CD8-positive, alpha-beta memory T cell (primary cell): Measurements from ENCODE around the gene MMEL1. TPM values are rescaled to one million over a fixed set of nuclear protein-coding genes. Genes with fewer than 3 reads are reported as not detected.

ENCODE experiments used
- CTCF ChIA-PET: fragments of 350-600 bp; sonication (Branson Sonifier 250); formaldehyde crosslinking; loops from one replicate; lab custom pipeline; 2021; ENCODE audit warnings: antibody characterized with exemption; lab: Charles Lee
- POLR2A ChIA-PET: fragments of 350-600 bp; sonication (Branson Sonifier 250); formaldehyde crosslinking; loops from one replicate; lab custom pipeline; 2021; ENCODE audit warnings: antibody characterized with exemption; lab: Charles Lee
- DNase-seq, 5 donors: peaks; one replicate each; pipeline versions ENCODE4 v3.0.0 to v3.0.0-alpha.2; 2020 to 2022; ENCODE audit warnings: mixed read lengths in 1 of 5
- H3K27ac ChIP-seq: one replicate; pipeline ENCODE4 v1.7.0; 2013; ENCODE audit warnings: low read depth, mild to moderate bottlenecking, low read length, moderate library complexity
- H3K27me3 ChIP-seq: 2 replicates; pipeline ENCODE4 v1.7.0; 2013; ENCODE audit warnings: low read length, mild to moderate bottlenecking; ENCODE audit not compliant: insufficient read depth, poor library complexity, severe bottlenecking
- H3K36me3 ChIP-seq: 2 replicates; pipeline ENCODE4 v1.7.0; 2013; ENCODE audit warnings: mild to moderate bottlenecking, low read length, moderate library complexity; ENCODE audit not compliant: insufficient read depth
- H3K4me1 ChIP-seq: 2 replicates; pipeline ENCODE4 v1.7.0; 2013; ENCODE audit warnings: mild to moderate bottlenecking, low read length, moderate library complexity; ENCODE audit not compliant: insufficient read depth
- H3K4me3 ChIP-seq: 2 replicates; pipeline ENCODE4 v1.7.0; 2013; ENCODE audit warnings: mild to moderate bottlenecking, low read length
- H3K9me3 ChIP-seq: 2 replicates; pipeline ENCODE4 v1.7.0; 2013; ENCODE audit warnings: mild to moderate bottlenecking, low read length
- H3K27ac Mint-ChIP-seq, 8 donors: one replicate each; pipeline ENCODE4 v1.8.0; 2020 to 2021; ENCODE audit warnings: mixed read lengths in 8 of 8, mild to moderate bottlenecking in 6 of 8, inconsistent platforms in 3 of 8, moderate library complexity in 3 of 8
- H3K27me3 Mint-ChIP-seq, 2 donors: one replicate each; pipeline ENCODE4 v1.8.0; 2020 to 2021; ENCODE audit warnings: mixed read lengths in 2 of 2, mild to moderate bottlenecking in 1 of 2, moderate library complexity in 1 of 2
- H3K36me3 Mint-ChIP-seq, 3 donors: one replicate each; pipeline ENCODE4 v1.8.0; 2020 to 2021; ENCODE audit warnings: mixed read lengths in 3 of 3, inconsistent platforms in 1 of 3, mild to moderate bottlenecking in 1 of 3
- H3K4me1 Mint-ChIP-seq, 3 donors: one replicate each; pipeline ENCODE4 v1.8.0; 2020 to 2021; ENCODE audit warnings: mixed read lengths in 3 of 3, inconsistent platforms in 1 of 3, mild to moderate bottlenecking in 1 of 3
- H3K4me3 Mint-ChIP-seq, 7 donors: one replicate each; pipeline ENCODE4 v1.8.0; 2020 to 2021; ENCODE audit warnings: mixed read lengths in 7 of 7, mild to moderate bottlenecking in 6 of 7, moderate library complexity in 4 of 7, inconsistent platforms in 2 of 7
- H3K9me3 Mint-ChIP-seq, 5 donors: one replicate each; pipeline ENCODE4 v1.8.0; 2020 to 2022; ENCODE audit warnings: mixed read lengths in 5 of 5, mild to moderate bottlenecking in 3 of 5, moderate library complexity in 2 of 5, inconsistent platforms in 1 of 5
- polyA plus RNA-seq: library from polyadenylated mRNA; unstranded; fragments of 300-500 nt; fragmentation: Illumina TruSeq; gene quantifications from one replicate; pipeline ENCODE4 v1.2.3, GENCODE V29; 2021
- total RNA-seq, 2 experiments: library from RNA; stranded (reverse); gene quantifications; one replicate each; pipeline ENCODE4 v1.2.3, GENCODE V29; 2021

Gene MMEL1
- total and polyA plus RNA-seq, 3 experiments from 2014 or later, result 0.44 to 6.8 TPM; not detected in 1

- peak overlapping the region; percentile 98 for H3K4me3 ChIP-seq
- no peaks in the 10 kb centered on the region for H3K36me3 ChIP-seq
- Mint-ChIP-seq H3K36me3 (peaks cover 0 to 51% (median 0%) of the 10 kb centered on the region in 3 donors), H3K27me3 (peaks cover 0 to 2% of the 10 kb centered on the region in 2 donors), H3K4me3 (peak overlapping the region; percentile 78 to 99 (median 99)), H3K9me3 (no peaks in the 10 kb centered on the region), H3K4me1 (peaks cover 30 to 61% (median 30%) of the 10 kb centered on the region in 3 donors), H3K27ac (peak overlapping the region; percentile 61 to 99 (median 96))
- H3K4me1 ChIP-seq, result peaks cover 35% of the 10 kb centered on the region
- ChIA-PET POLR2A (interaction anchor here (0.8 to 2.5 kb wide), 5 partner anchors 10 to 34 kb away, joined by 4 to 41 read pairs (median 12); partner anchors contain the start of gene PRXL2B), CTCF (interaction anchor here (0.8 to 3.8 kb wide), 5 partner anchors 9 to 360 kb away, joined by 3 to 30 read pairs (median 9); no protein-coding TSS in a partner anchor)
- peak overlapping the region; percentile 95 for H3K27ac ChIP-seq
- no peak for DNase-seq
- H3K9me3 ChIP-seq, result no peaks in the 10 kb centered on the region
- no peaks in the 10 kb centered on the region for H3K27me3 ChIP-seq
Measured at GRCh38 chr1:2557482-2558400, 75.1 kb downstream of the MMEL1 start.

GRCh38 chr1:2556678-2557481, 75.9 kb downstream of the MMEL1 start:
- H3K9me3 ChIP-seq, result no peaks in the 10 kb centered on the region
- ChIA-PET CTCF (interaction anchor here (0.8 to 3.8 kb wide), 11 partner anchors 10 to 362 kb away, joined by 3 to 34 read pairs (median 5); partner anchors contain the start of genes FAAP20, PANK4 and PRXL2B), POLR2A (interaction anchor here (0.7 to 2.5 kb wide), 10 partner anchors 9 to 165 kb away, joined by 3 to 41 read pairs (median 8); partner anchors contain the start of genes MORN1, PANK4, PRXL2B and RER1)
- no peaks in the 10 kb centered on the region for H3K9me3 Mint-ChIP-seq
- peaks cover 35% of the 10 kb centered on the region for H3K4me1 ChIP-seq
- peaks cover 0 to 44% (median 0%) of the 10 kb centered on the region in 3 donors for H3K36me3 Mint-ChIP-seq
- H3K4me1 Mint-ChIP-seq, result peaks cover 30 to 61% (median 30%) of the 10 kb centered on the region in 3 donors
- peak overlapping the region; percentile 94 to 99 (median 99) for H3K4me3 Mint-ChIP-seq
- H3K4me3 ChIP-seq, result peak overlapping the region; percentile 98
- no peaks in the 10 kb centered on the region for H3K36me3 ChIP-seq
- H3K27me3 ChIP-seq, result no peaks in the 10 kb centered on the region
- peak overlapping the region; percentile 93 to 99 (median 98) for H3K27ac Mint-ChIP-seq
- peaks cover 0 to 2% of the 10 kb centered on the region in 2 donors for H3K27me3 Mint-ChIP-seq
- H3K27ac ChIP-seq, result peak overlapping the region; percentile 95
- peak in 2 of 5 donors; percentile 52 to 66 for DNase-seq

GRCh38 chr1:2556277-2556677, 76.5 kb downstream of the MMEL1 start, which contains the start of gene TNFRSF14:
Gene TNFRSF14, plus strand, starts transcription at chr1:2556371. Its CDS starts 294 bp downstream, at chr1:2556665.
- Histone ChIP-seq H3K4me3 (peak within 1 kb of the TSS; percentile 98), H3K27ac (peak within 1 kb of the TSS; percentile 95), H3K4me1 (peaks cover 35% of the 10 kb centered on the region), H3K36me3 (no peaks in the 10 kb centered on the region), H3K27me3 (no peaks in the 10 kb centered on the region), H3K9me3 (no peaks in the 10 kb centered on the region)
- H3K4me3 Mint-ChIP-seq, result peak within 1 kb of the TSS; percentile 94 to 99 (median 99)
- DNase-seq, result peak; percentile 65 to 87 (median 79)
- H3K4me1 Mint-ChIP-seq, result peaks cover 28 to 58% (median 30%) of the 10 kb centered on the region in 3 donors
- ChIA-PET POLR2A (interaction anchor here (0.6 to 2.5 kb wide), 10 partner anchors 9 to 165 kb away, joined by 3 to 41 read pairs (median 8); partner anchors contain the start of genes MORN1, PANK4, PEX10 and PRXL2B), CTCF (interaction anchor here (0.8 to 3.8 kb wide), 11 partner anchors 10 to 361 kb away, joined by 3 to 34 read pairs (median 5); partner anchors contain the start of genes FAAP20, PANK4 and PRXL2B)
- no peaks in the 10 kb centered on the region for H3K9me3 Mint-ChIP-seq
- peak within 1 kb of the TSS; percentile 93 to 99 (median 98) for H3K27ac Mint-ChIP-seq
- peaks cover 0 to 40% (median 0%) of the 10 kb centered on the region in 3 donors for H3K36me3 Mint-ChIP-seq
- peaks cover 0 to under 1% of the 10 kb centered on the region in 2 donors for H3K27me3 Mint-ChIP-seq

GRCh38 chr1:2555634-2556276, 77.1 kb downstream of the MMEL1 start:
- ChIA-PET POLR2A (interaction anchor here (0.6 to 2.5 kb wide), 11 partner anchors 8 to 164 kb away, joined by 3 to 41 read pairs (median 7); partner anchors contain the start of genes MORN1, PANK4, PEX10 and PRXL2B), CTCF (interaction anchor here (1.0 to 3.8 kb wide), 10 partner anchors 9 to 361 kb away, joined by 3 to 34 read pairs (median 6); partner anchors contain the start of genes FAAP20 and PRXL2B)
- H3K4me1 ChIP-seq, result peaks cover 35% of the 10 kb centered on the region
- Mint-ChIP-seq H3K36me3 (peaks cover 0 to 35% (median 0%) of the 10 kb centered on the region in 3 donors), H3K4me3 (peak overlapping the region; percentile 94 to 99 (median 99)), H3K4me1 (peaks cover 30 to 54% (median 31%) of the 10 kb centered on the region in 3 donors), H3K27ac (peak overlapping the region; percentile 93 to 99 (median 98)), H3K27me3 (no peaks in the 10 kb centered on the region), H3K9me3 (no peaks in the 10 kb centered on the region)
- no peaks in the 10 kb centered on the region for H3K27me3 ChIP-seq
- H3K4me3 ChIP-seq, result peak overlapping the region; percentile 98
- DNase-seq, result peak; percentile 67 to 86 (median 74)
- H3K36me3 ChIP-seq, result no peaks in the 10 kb centered on the region
- peak overlapping the region; percentile 95 for H3K27ac ChIP-seq
- no peaks in the 10 kb centered on the region for H3K9me3 ChIP-seq

- no peaks in the 10 kb centered on the region for H3K27me3 Mint-ChIP-seq
- H3K4me1 Mint-ChIP-seq, result peaks cover 30 to 52% (median 32%) of the 10 kb centered on the region in 3 donors
- Histone ChIP-seq H3K27ac (peak overlapping the region; percentile 95), H3K4me1 (peaks cover 35% of the 10 kb centered on the region), H3K36me3 (no peaks in the 10 kb centered on the region), H3K9me3 (no peaks in the 10 kb centered on the region), H3K4me3 (no peak overlapping the region), H3K27me3 (no peaks in the 10 kb centered on the region)
- H3K36me3 Mint-ChIP-seq, result peaks cover 0 to 28% (median 0%) of the 10 kb centered on the region in 3 donors
- peak in 4 of 5 donors; percentile 26 to 79 (median 61) for DNase-seq
- ChIA-PET POLR2A (interaction anchor here (1.0 to 2.5 kb wide), 3 partner anchors 23 to 31 kb away, joined by 3 to 41 read pairs (median 15); partner anchors contain the start of gene PRXL2B), CTCF (interaction anchor here (1.0 to 3.8 kb wide), 4 partner anchors 23 to 233 kb away, joined by 4 to 34 read pairs (median 25); partner anchors contain the start of gene PRXL2B)
- H3K4me3 Mint-ChIP-seq, result peak overlapping the region; percentile 16 to 99 (median 56)
- H3K9me3 Mint-ChIP-seq, result no peaks in the 10 kb centered on the region
- peak overlapping the region; percentile 57 to 99 (median 98) for H3K27ac Mint-ChIP-seq
Measured at GRCh38 chr1:2554621-2555387, 78.0 kb downstream of the MMEL1 start.

GRCh38 chr1:2553871-2554620, 78.8 kb downstream of the MMEL1 start:
- DNase-seq, result no peak
- H3K27me3 ChIP-seq, result no peaks in the 10 kb centered on the region
- Mint-ChIP-seq H3K36me3 (peaks cover 0 to 22% (median 0%) of the 10 kb centered on the region in 3 donors), H3K4me1 (peaks cover 31 to 55% (median 34%) of the 10 kb centered on the region in 3 donors), H3K9me3 (no peaks in the 10 kb centered on the region), H3K27ac (peak overlapping the region; percentile 60 to 99 (median 96)), H3K27me3 (no peaks in the 10 kb centered on the region), H3K4me3 (peak overlapping the region in 3 of 7 donors; percentile 39 to 95 (median 62))
- H3K9me3 ChIP-seq, result no peaks in the 10 kb centered on the region
- peaks cover 41% of the 10 kb centered on the region for H3K4me1 ChIP-seq
- H3K4me3 ChIP-seq, result no peak overlapping the region
- ChIA-PET CTCF (interaction anchor here (1.0 to 3.8 kb wide), 3 partner anchors 24 to 233 kb away, joined by 4 to 34 read pairs (median 30); partner anchors contain the start of gene PRXL2B), POLR2A (no interaction called here)
- no peaks in the 10 kb centered on the region for H3K36me3 ChIP-seq
- H3K27ac ChIP-seq, result no peak overlapping the region
